Heart left ventricle (tissue), 16 donors: ENCODE data around the gene CFAP161. TPM values are rescaled to one million over a fixed set of nuclear protein-coding genes. Genes with fewer than 3 reads are reported as not detected.
A peak's percentile ranks its signal among the peaks of the same experiment; 100 is the strongest.
"Not testable (repeated sequence)": the region's sequence is repeated elsewhere in the genome, so short reads cannot be mapped to it uniquely, and the experiment has no call there.

Experiments
- ATAC-seq, 4 donors: fragments of 200-7000 bp; cut with Tn5 transposase; one replicate each; pipeline ENCODE4 v1.9.1; 2020 to 2022; ENCODE audit warnings: moderate library complexity in 4 of 4, mild to moderate bottlenecking in 3 of 4, moderate number of reproducible peaks in 1 of 4
- DNase-seq, 5 donors: peaks; one replicate each; pipeline ENCODE4 v3.0.0-alpha.2; 2020
- H3K27ac ChIP-seq, 12 donors: fragments of 200-600 bp; sonication (generic) in 4 of 12; one replicate each; pipeline versions ENCODE4 v1.5.0 to v1.8.0; 2016 to 2022; ENCODE audit warnings: mild to moderate bottlenecking in 2 of 12
- H3K27me3 ChIP-seq, 9 donors: fragments of 200-600 bp; sonication (generic) in 2 of 9; one replicate each; pipeline versions ENCODE4 v1.5.1 to v1.8.0; 2016 to 2022; ENCODE audit warnings: mild to moderate bottlenecking in 3 of 9
- H3K36me3 ChIP-seq, 9 donors: fragments of 200-600 bp; sonication (generic) in 2 of 9; one replicate each; pipeline versions ENCODE4 v1.5.0 to v1.8.0; 2018 to 2022; ENCODE audit warnings: mild to moderate bottlenecking in 2 of 9
- H3K4me1 ChIP-seq, 12 donors: fragments of 200-600 bp; sonication (generic) in 4 of 12; one replicate each; pipeline versions ENCODE4 v1.5.0 to v1.8.0; 2016 to 2022; ENCODE audit warnings: mild to moderate bottlenecking in 3 of 12
- H3K4me3 ChIP-seq, 12 donors: fragments of 200-600 bp; sonication (generic) in 4 of 12; one replicate each; pipeline versions ENCODE4 v1.5.0 to v1.8.0; 2017 to 2022; ENCODE audit warnings: mild to moderate bottlenecking in 9 of 12, moderate library complexity in 4 of 12
- H3K9me3 ChIP-seq, 12 donors: fragments of 200-600 bp; sonication (generic) in 4 of 12; one replicate each; pipeline versions ENCODE4 v1.5.0 to v1.8.0; 2016 to 2022; ENCODE audit warnings: mild to moderate bottlenecking in 1 of 12
- POLR2A ChIP-seq, 2 donors: fragments of 450-650 bp; IDR thresholded peaks; one replicate each; pipeline ENCODE4 v1.6.1; 2017; ENCODE audit warnings: antibody characterized with exemption in 2 of 2, mild to moderate bottlenecking in 2 of 2, moderate library complexity in 2 of 2
- WGBS, 4 donors: extraction: QIAGEN DNeasy Blood & Tissue Kit in 2 of 4; methylation state at CpG; one replicate each; pipeline versions ENCODE4 v1.1.5 to v1.1.7; 2013 to 2018; 5-methylcytosine and 5-hydroxymethylcytosine counted together
- intact Hi-C, 10 donors: fragments of 100-400 bp; cut with DNase I; formaldehyde crosslinking; loops; one replicate each; pipeline versions ENCODE4 v1.11.1 to v1.14.2; 2022
- polyA plus RNA-seq, 2 donors: library from polyadenylated mRNA; stranded (reverse); fragments of 200-250 nt; gene quantifications; one replicate each; pipeline ENCODE4 v1.2.3, GENCODE V29; 2013
- total RNA-seq, 9 donors: library from RNA; depleted of rRNA in 2 of 9; stranded (reverse); fragments of >200 nt in 2 of 9; fragmentation: NEBNext Ultra II Directional in 3 of 9; extraction: Animal tissue kit (Norgen Biotek cat#: 25700) in 3 of 9; gene quantifications; one replicate each; pipeline versions ENCODE4 v1.1.0 to v1.2.4, GENCODE V29; 2016 to 2023
- TF ChIP-seq, protein P1 (sequence below), 12 donors: fragments of 200-600 bp; sonication (generic) in 4 of 12; IDR thresholded peaks; one replicate each; pipeline versions ENCODE4 v1.5.0 to v1.8.0; 2018 to 2022; ENCODE audit warnings: antibody characterized with exemption in 12 of 12, mild to moderate bottlenecking in 5 of 12
- donor health status: ischemic (EF 13 %, LVEDD 7.1; RV severe dilation, severe dysfunction).
- donor health status: healthy with polysubstance abuse.
- donor health status: DM: no; HTN: yes; CAD: no.
- donor health status: DM: no; HTN: no; CAD: no.
- donor health status: ischemic (EF 25% LVEDD 6.9; RV normal size, moderate dysfunction).
- donor health status: ischemic (EF 25% LVEDD 5.7; RV mildly dilated, moderate dysfunction).
- donor health status: healthy.
- donor health status: DM: yes; HTN: yes; CAD: no.
- donor health status: ischemic (EF 35%, LVEDD 5.7; RV mildly dilated, moderate dysfunction).
- donor health status: nonischemic (EF 11% LVEDD 7.7; RV severe dilation, severe dysfunction).
- donor health status: DM: yes; HTN: yes; CAD: no.
- donor health status: PGD.
- donor health status: ischemic (EF 29% LVEDD 5.4; RV normal size, mild dysfunction).
- donor health status: nonischemic (EF 23%, LVEDD 6.1; RV moderate dilation, normal function).

The CFAP161 gene
- total and polyA plus RNA-seq, 11 donors, result 0.22 to 2.0 (median 0.79) TPM; not detected in 2

DNA sequence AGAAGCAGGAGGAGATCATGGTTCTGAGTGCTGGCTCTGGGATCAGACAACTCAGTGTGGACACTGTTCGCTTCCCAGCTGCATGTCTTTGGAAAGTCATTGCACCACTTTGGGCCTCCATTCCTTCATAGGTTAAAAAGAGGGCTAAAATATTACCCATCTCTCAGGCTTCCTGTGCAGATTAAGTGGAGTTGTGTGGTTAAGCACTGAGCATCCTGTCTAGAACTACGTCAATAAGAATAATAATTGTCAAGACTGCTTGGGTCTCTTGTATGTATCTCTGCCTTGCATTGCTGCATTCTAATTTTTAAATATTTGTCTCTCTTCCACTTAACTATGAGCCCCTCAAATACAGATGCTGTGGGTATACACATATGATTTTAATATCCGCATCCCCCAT is 22.3 kb downstream of the CFAP161 start:
- WGBS, 4 donors, result 96 to 99% (median 98%) methylated on average over 3 of the region's 3 CpGs

DNA sequence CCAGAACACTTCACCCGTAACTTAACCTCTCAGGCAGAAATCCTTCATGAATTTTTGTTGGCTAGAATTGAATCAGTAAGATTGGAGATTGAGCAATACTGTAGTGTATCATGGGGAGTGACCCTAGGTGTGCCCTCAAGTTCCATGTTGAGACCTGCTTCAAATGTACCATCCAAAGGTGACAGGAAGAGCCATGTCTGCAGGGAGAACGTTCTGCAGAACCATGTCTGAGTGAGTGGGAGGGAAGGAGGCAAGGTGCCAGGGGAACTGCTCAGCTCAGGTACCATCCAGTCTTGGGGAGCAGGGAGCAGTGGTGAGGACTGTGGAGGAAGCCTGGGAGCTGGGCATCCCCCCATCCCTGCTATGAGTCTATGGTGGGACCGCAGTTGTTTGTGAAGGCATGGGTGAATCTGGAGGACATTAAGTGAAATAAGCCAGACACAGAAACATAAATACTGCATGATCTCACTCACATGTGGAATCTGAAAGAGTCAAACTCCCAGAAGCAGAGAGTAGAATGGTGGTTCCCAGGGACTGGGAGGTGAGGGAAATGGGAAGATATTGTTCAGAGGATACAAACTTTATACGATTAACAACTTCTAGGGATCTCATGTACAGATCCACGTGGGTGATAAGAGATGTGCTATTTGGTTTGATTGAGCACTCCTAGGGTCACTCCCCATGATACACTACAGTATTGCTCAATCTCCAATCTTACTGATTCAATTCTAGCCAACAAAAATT is 23.3 kb downstream of the CFAP161 start:
- WGBS, 4 donors, result 41 to 58% (median 47%) methylated on average over 5 of the region's 5 CpGs
- Histone ChIP-seq H3K4me3 (no peak overlapping the region), H3K27ac (peak overlapping the region in 4 of 12 donors; percentile 9 to 30 (median 24)), H3K27me3 (no peaks in the 10 kb centered on the region), H3K4me1 (peaks cover 0 to 41% (median 30%) of the 10 kb centered on the region in 12 donors), H3K36me3 (no peaks in the 10 kb centered on the region), H3K9me3 (no peaks in the 10 kb centered on the region)
- DNase-seq, result no peak
- TF ChIP-seq POLR2A (IDR thresholded peaks at IDR 0.05), result no peak
- TF ChIP-seq, protein P1, sequence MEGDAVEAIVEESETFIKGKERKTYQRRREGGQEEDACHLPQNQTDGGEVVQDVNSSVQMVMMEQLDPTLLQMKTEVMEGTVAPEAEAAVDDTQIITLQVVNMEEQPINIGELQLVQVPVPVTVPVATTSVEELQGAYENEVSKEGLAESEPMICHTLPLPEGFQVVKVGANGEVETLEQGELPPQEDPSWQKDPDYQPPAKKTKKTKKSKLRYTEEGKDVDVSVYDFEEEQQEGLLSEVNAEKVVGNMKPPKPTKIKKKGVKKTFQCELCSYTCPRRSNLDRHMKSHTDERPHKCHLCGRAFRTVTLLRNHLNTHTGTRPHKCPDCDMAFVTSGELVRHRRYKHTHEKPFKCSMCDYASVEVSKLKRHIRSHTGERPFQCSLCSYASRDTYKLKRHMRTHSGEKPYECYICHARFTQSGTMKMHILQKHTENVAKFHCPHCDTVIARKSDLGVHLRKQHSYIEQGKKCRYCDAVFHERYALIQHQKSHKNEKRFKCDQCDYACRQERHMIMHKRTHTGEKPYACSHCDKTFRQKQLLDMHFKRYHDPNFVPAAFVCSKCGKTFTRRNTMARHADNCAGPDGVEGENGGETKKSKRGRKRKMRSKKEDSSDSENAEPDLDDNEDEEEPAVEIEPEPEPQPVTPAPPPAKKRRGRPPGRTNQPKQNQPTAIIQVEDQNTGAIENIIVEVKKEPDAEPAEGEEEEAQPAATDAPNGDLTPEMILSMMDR (IDR thresholded peaks at IDR 0.05), result no peak
- intact Hi-C loops, result loop anchor here in 5 of 10 donors (2.0 to 10.0 kb wide), 7 partner anchors 40 to 110 kb away; partner anchors contain the start of gene IL16 (in 1 of the 5)
- peak in 3 of 4 donors; percentile 15 to 20 (median 18) for ATAC-seq

More for the DNA sequence above, 22.3 kb downstream of the CFAP161 start:
- Histone ChIP-seq H3K9me3 (no peaks in the 10 kb centered on the region), H3K27me3 (no peaks in the 10 kb centered on the region), H3K27ac (no peak overlapping the region), H3K4me1 (peaks cover 0 to 31% (median 22%) of the 10 kb centered on the region in 12 donors), H3K36me3 (no peaks in the 10 kb centered on the region), H3K4me3 (no peak overlapping the region)
- intact Hi-C loops, result loop anchor here in 5 of 10 donors (2.0 to 10.0 kb wide), 7 partner anchors 41 to 111 kb away; partner anchors contain the start of gene IL16 (in 1 of the 5)
- ATAC-seq (no peak), DNase-seq (no peak)
- TF ChIP-seq, protein P1 (IDR thresholded peaks at IDR 0.05), result no peak
- TF ChIP-seq POLR2A (IDR thresholded peaks at IDR 0.05), result no peak

DNA sequence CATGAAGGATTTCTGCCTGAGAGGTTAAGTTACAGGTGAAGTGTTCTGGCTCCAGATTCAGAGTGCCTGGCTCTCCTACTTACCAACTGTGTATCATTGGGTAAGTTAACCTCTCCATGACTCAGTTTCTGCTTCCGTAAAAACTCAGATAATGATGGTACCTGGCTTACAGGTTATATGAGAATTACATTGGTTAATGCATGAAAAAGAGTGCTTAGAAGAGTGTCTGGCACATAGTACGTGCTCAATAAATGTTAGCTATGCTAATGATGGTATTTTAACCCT is 23.8 kb downstream of the CFAP161 start:
- Histone ChIP-seq H3K4me1 (peaks cover 0 to 41% (median 30%) of the 10 kb centered on the region in 12 donors), H3K4me3 (no peak overlapping the region), H3K27ac (peak overlapping the region in 3 of 12 donors; percentile 20 to 30 (median 27)), H3K27me3 (no peaks in the 10 kb centered on the region), H3K36me3 (no peaks in the 10 kb centered on the region), H3K9me3 (no peaks in the 10 kb centered on the region)
- DNase-seq, result no peak
- ATAC-seq, result no peak
- intact Hi-C loops, result loop anchor here in 5 of 10 donors (2.0 to 10.0 kb wide), 7 partner anchors 39 to 109 kb away; partner anchors contain the start of gene IL16 (in 1 of the 5)
- 89 to 99% (median 97%) methylated on average over 2 of the region's 2 CpGs for WGBS, 4 donors
- TF ChIP-seq, protein P1 (IDR thresholded peaks at IDR 0.05), result no peak
- TF ChIP-seq POLR2A (IDR thresholded peaks at IDR 0.05), result no peak

DNA sequence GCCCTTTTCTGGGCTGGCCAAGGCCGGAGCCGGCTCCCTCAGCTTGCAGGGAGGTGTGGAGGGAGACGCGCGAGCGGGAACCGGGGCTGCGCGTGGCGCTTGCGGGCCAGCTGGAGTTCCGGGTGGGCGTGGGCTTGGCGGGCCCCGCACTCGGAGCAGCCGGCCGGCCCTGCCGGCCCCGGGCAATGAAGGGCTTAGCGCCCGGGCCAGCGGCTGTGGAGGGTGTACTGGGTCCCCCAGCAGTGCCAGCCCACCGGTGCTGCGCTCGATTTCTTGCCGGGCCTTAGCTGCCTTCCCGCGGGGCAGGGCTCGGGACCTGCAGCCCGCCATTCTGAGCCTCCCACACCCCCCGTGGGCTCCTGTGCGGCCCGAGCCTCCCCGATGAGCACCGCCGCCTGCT is 24.5 kb downstream of the CFAP161 start:
- DNase-seq, ATAC-seq, H3K27me3 ChIP-seq, H3K4me3 ChIP-seq, H3K27ac ChIP-seq, H3K36me3 ChIP-seq, H3K9me3 ChIP-seq: not testable (repeated sequence)
- peaks cover 0 to 41% (median 30%) of the 10 kb centered on the region in 12 donors for H3K4me1 ChIP-seq
- WGBS, 4 donors, result 82 to 100% (median 91%) methylated on average over 4 to 36 of the region's 37 CpGs
- intact Hi-C loops, result loop anchor here in 4 of 10 donors (5.0 to 10.0 kb wide), 5 partner anchors 39 to 109 kb away; partner anchors contain the start of gene IL16 (in 1 of the 4)
